GM11168 (cell line): ENCODE results near the gene SAA2.
"Not testable (repeated sequence)": the region's sequence is repeated elsewhere in the genome, so short reads cannot be mapped to it uniquely, and the experiment has no call there.

Source experiments
- in situ Hi-C: fragments of 300-500 bp; cut with MboI; formaldehyde crosslinking; loops from one replicate; pipeline ENCODE4 v1.12.0; 2022; ENCODE audit warnings: low sequenced_read_pairs; ENCODE audit not compliant: unreplicated experiment

SAA2 gene

DNA sequence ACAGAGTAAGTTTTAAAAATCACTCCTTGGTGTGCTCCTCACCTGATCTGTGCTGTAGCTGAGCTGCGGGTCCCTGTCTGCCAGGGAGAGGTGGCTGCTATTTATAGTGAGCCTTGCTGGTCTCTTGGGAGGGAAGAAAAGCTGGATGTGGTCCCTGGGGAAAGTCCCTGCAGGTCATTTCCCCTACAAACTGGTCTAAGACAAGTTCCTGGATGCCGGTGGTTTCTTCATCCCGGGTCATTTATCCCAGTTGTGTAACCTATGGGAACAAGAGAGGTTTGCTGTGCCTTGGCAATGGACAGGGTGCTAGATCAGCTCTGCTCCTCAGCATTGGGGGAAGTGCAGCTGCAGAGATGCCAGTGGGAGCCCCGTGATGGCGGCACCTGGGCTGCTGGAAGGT, at the start of gene SAA2:
TSS of gene SAA2 (minus strand) at position 108 of the 400 bp plus-strand sequence. CDS start 657 bp downstream, outside the sequence.
- in situ Hi-C loops = no loop called here

GRCh38 chr11:18295316-18295715, 46.8 kb upstream of the SAA2 start:
- in situ Hi-C loops = no loop called here

DNA sequence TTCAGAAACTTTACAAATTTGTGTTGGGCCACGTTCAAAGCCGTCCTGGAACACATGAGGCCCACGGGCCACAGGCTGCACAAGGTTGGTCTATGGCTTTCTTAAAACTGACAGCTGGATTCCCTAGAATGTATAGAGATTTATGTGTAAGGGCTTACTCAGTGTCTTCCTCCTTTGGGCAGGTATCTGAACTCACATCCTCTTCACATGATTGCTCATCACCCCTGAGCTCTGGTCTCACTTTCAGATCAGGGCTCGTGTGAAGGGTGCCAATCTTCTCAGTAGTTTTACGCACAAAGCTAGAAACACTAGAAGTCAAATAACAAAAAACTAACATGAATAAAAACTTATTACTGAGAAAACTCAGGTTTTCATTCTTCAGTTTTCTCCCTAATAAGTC, 46.4 kb upstream of the SAA2 start:
- in situ Hi-C loops = no loop called here

DNA sequence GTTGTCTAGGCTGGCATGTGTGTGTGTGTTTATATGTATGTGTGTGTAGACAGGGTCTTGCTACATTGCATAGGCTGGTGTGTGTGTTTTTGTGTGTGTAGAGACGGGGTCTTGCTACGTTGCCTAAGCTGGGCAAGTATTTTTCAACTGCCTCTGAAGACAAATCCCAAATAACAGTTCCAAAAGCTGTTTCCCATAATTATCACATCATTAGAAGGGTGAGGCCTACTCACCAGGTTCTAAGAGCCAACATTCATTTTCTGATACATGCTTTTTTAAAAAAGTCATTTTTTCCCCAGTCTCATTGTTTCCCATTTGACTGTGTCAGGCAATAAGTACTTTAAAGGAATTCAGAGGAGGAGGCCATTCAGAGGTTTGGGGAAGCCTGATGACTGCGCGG, 40.4 kb upstream of the SAA2 start:
- in situ Hi-C loops = no loop called here

- in situ Hi-C loops = no loop called here
Measured at GRCh38 chr11:18285841-18286240, 37.4 kb upstream of the SAA2 start.

DNA sequence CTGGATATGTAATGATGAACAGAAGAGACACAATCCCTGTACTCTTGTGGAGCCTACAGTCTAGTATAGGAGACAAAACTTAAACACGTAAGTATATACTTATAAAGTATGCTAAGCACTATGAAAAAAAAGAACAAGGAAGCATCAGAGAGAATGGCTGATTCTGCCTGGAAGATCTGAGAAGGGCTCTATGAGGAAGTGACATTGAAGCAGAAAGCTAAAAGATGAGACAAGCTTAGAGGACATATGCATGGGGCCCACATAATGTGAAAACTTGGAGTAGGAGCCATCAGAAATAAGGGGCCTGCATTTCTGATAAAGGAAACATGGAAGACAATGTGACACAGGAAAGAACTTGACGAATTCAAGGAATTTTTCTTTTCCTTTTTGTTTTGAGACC, 34.2 kb upstream of the SAA2 start:
- in situ Hi-C loops = no loop called here

DNA sequence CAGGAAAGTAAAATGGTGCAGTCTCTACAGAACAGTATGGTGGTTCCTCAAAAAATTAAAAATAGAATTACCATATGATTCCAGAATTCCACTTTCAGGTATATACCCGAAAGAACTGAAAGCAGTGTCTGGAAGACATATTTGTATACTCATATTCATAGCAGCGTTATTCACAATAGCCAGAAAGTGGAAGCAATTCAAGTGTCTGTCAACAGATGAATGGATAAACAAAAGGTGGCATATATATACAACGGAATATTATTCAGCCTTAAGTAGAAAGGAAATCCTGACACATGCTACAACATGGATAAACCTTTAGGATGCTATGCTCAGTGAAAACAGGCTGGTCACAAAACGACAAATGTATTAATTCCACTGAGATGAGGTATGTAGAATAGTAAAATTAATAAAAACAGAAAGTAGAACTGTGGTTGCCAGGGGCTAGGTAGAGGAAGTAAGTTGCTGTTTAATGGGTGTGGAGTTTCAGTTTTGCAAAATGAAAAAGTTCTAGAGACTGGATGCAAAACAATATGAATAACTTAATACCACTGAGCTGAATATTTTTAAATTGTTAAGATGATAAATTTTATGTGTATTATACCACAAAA, 32.1 kb upstream of the SAA2 start:
- in situ Hi-C loops = no loop called here

DNA sequence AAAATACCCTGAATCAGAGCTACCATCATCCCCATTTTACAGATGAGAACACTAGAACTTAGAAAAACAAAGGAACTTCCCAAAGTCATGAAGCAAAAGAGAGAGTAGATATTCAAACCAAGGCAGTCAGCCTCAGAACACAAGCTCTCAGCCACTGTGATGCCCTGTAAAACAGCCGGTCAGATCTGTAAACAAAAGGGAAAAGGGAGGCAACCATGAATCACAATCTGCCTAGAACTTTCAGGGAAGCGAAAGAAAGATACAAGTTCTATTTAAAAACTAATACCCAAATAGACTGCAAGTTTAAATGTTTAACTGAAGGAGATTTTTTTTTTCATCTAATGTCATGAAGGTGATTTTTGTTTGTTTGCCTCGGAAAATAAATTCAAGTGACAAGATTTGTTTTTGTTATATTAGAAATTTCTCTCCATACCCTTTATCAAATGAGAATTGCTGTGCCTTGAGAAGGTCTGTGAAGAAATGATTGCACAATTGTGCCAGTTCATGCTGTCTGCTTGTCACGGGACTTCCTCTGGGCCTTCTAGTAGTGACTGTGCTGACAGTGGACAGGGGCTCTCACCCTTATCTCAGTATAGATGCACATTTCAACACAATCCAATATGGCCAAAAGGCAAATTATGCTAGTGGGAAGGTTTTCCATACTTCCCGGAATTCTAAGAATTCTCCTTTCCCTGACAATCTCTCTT, 29.2 kb upstream of the SAA2 start:
- in situ Hi-C loops = no loop called here

DNA sequence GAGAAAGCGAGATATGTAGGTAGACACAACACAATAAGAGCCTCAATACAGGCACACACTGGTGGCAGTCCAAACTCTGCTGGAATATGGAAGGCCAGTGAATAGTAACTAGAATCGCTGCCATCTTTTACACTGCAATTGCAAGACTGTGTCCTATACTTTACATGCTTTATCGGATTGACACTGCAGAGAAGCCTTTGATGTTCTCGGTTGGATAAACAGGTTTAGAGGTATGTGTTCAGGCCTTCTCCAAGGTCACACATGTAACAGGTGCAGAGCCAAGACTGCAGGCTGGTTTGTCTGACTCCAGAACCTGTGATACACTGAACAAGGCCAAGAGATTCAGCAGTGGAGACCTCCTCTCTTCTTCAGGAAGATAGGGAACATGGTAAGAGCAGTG, 22.7 kb upstream of the SAA2 start:
- in situ Hi-C loops = no loop called here

- in situ Hi-C loops = no loop called here
Measured at GRCh38 chr11:18270102-18270501, 21.6 kb upstream of the SAA2 start.

DNA sequence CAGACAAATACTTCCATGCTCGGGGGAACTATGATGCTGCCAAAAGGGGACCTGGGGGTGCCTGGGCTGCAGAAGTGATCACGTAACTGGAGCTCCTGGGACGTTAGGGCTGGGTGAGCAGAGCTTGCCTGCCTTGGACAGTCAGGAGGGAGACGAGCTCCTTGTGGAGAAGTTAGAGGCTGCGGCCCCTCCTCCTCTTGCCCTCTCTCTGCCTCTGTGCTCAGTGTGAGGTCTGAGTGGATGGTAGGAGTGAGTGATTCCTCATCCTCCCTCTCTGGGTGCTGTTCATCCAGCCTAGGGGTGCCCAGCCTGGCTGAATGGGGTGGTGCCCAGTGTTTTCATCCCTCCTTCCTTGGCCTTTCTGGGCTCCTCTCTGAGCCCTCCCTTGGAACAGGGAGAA, 20.8 kb upstream of the SAA2 start:
- in situ Hi-C loops = not testable (repeated sequence)

- in situ Hi-C loops = not testable (repeated sequence)
Measured at GRCh38 chr11:18267335-18268133, 19.1 kb upstream of the SAA2 start.

- in situ Hi-C loops = no loop called here
Measured at GRCh38 chr11:18265949-18266348, 17.5 kb upstream of the SAA2 start, which contains the start of gene SAA1. Gene SAA1, plus strand, starts transcription at chr11:18266264. Its CDS starts 624 bp downstream, at chr11:18266888.

DNA sequence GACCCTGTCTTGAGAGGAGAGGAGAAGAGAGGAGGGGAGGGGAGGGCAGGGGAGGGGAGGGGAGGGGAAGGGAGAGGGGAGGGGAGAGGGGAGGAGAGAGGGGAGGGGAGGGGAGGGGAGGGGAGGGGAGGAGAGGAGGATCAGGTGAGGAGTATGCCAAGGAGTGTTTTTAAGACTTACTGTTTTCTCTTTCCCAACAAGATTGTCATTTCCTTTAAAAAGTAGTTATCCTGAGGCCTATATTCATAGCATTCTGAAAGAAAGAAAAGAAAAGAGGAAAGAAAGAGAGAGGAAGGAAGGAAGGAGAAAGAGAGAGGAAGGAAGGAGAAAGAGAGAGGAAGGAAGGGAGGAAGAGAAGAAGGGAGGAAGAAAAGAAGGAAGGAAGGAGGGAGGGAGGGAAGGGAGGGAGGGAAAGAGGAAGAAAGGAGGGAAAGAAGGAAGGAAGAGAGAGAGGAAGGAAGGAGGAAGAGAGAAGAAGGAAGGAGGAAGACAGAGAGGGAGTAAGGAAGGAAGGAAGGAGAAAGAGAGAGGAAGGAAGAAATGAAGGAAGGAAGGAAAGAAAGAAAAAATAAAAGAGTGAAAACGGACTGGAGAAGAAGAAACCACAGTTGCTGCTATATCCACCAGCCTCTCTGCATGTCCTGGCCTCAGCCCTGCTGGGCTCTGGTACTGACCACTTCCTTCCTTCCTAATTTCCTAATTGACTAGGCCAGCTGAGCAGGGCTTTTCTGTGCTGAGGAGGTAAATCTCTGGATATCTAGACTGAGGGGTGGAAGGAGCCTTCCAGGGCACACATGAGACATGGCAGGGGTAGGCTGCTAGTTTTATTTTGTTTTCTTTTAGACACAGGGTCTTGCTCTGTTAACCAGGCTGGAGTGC, 16.4 kb upstream of the SAA2 start:
- in situ Hi-C loops = no loop called here

DNA sequence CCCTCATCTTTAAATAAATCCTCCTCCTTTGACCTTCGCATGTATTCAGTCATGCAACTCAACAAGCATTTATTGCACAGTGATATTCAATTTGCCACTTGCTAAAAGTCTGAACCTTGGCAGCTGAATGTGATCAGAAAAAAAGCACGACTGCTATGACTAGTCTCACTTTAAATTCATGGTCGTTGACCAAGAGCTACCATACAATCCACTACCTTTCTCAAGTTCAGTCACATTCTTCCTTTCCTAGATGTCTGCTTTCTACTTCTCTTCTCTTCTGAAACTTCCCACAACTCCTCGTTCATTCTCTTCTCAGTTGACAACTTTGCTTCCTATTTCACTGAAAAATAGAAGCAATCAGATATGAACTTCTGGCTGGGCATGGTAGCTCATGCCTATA, 15.6 kb upstream of the SAA2 start:
- in situ Hi-C loops = no loop called here

GRCh38 chr11:18262681-18263350, 14.3 kb upstream of the SAA2 start:
- in situ Hi-C loops = not testable (repeated sequence)

- in situ Hi-C loops = no loop called here
Measured at GRCh38 chr11:18261721-18262120, 13.3 kb upstream of the SAA2 start.

DNA sequence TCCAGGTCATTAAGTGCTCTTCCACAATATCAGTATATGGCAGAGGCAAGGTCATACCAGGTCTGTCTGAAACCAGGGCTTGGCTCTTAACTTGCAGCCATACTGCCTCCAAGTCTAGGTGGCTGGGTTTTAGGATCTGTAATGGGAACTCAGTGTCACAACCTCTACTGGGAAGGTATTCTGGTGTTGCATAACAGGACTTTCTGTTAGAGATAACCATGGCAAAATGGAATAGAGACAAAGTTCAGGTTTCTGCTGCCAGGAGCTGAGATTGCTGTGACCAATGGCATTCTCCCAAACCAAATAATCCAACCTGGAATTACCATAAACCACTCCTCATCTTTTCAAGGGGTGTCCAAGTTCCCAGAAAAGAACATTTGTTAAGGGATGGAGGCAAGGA, 10.8 kb upstream of the SAA2 start:
- in situ Hi-C loops = no loop called here

GRCh38 chr11:18254781-18255361, 6.4 kb upstream of the SAA2 start:
- in situ Hi-C loops = no loop called here
